Activated naive CD8-positive, alpha-beta T cell treated with anti-CD3 and anti-CD28 coated beads for 36 hours (primary cell): ENCODE data around the gene DST. TPM values are rescaled to one million over a fixed set of nuclear protein-coding genes. Genes with fewer than 3 reads are reported as not detected.
"Not testable (repeated sequence)": the region's sequence is repeated elsewhere in the genome, so short reads cannot be mapped to it uniquely, and the experiment has no call there.

Source experiments
- DNase-seq: peaks from one replicate; pipeline ENCODE4 v3.0.0; 2021
- H3K27ac Mint-ChIP-seq: one replicate; pipeline ENCODE4 v1.8.0; 2022; ENCODE audit warnings: mild to moderate bottlenecking, moderate library complexity, mixed read lengths
- H3K27me3 Mint-ChIP-seq: one replicate; pipeline ENCODE4 v1.8.0; 2022; ENCODE audit warnings: mild to moderate bottlenecking, mixed read lengths
- H3K36me3 Mint-ChIP-seq: one replicate; pipeline ENCODE4 v1.8.0; 2021; ENCODE audit warnings: mild to moderate bottlenecking, mixed read lengths
- H3K4me1 Mint-ChIP-seq: one replicate; pipeline ENCODE4 v1.8.0; 2021; ENCODE audit warnings: mixed read lengths
- H3K4me3 Mint-ChIP-seq: one replicate; pipeline ENCODE4 v1.8.0; 2022; ENCODE audit warnings: mild to moderate bottlenecking, moderate library complexity, mixed read lengths
- H3K9me3 Mint-ChIP-seq: one replicate; pipeline ENCODE4 v1.8.0; 2022; ENCODE audit warnings: mixed read lengths
- total RNA-seq, 2 experiments: library from RNA; stranded (reverse); gene quantifications; one replicate each; pipeline ENCODE4 v1.2.3, GENCODE V29; 2021

Gene DST
- total RNA-seq, 2 experiments from 2014 or later, result 1.8 to 2.9 TPM

DNA sequence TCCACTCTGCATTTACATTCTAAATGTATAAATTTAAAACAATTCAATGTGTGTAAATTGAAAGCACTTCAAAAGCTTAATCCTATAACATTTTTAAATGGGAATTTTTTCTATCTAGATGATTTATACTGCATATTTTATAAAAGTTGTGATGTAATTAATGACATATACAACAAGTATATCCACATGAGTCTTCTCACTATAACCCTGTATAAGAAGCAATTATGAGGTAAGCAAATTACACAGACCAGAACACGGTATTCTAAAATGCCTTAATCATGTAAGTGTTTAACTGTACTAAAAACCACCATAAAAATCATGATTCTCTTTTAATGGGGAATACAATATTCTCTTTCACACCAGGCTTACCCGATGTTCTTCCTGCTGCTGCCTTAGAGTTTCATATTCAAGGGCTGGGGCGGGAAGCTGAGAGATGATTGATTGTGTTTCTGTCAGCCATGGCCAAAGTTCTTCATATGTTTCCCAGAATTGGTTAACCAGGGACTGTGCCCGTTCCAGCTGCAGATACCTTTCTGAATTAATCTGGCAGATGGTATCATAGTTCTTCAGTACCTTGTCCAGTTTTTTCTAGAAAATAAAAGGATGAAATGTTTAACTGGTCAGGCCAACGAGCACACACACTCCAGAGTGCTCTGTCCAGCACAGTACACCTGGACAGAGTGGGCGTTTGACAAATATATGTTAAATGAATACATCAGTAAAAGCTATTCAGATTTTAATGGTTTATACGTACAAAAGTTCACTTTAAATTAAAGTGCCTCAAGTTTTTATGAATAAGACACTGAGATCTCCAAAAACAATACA lies 127.4 kb downstream of the DST start:
- Mint-ChIP-seq H3K9me3 (peaks cover 4% of the 10 kb centered on the region), H3K27ac (no peak overlapping the region), H3K4me3 (no peak overlapping the region), H3K36me3 (no peaks in the 10 kb centered on the region), H3K27me3 (peaks cover 9% of the 10 kb centered on the region), H3K4me1 (no peaks in the 10 kb centered on the region)
- no peak for DNase-seq

DNA sequence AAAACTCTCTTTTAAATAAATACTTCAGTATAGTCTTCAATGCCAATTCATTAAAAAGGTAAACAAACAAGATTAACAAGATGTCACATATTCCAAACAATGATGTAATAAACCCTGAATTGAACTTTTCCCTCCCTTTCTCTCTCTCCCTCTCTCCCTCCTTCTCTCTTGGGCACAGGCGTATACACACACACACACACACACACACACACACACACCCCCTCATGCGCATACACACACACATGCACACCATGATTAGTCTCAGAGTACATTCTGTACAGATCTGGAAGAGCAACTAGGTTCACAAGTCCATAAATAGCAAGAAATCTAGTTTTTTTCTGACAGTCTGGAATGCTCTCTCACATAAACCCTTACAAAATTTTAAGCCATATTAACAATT lies 128.3 kb downstream of the DST start:
- Mint-ChIP-seq H3K9me3 (peaks cover 2% of the 10 kb centered on the region), H3K36me3 (no peaks in the 10 kb centered on the region), H3K27me3 (peaks cover 9% of the 10 kb centered on the region), H3K4me1 (no peaks in the 10 kb centered on the region), H3K4me3 (no peak overlapping the region), H3K27ac (no peak overlapping the region)
- DNase-seq, result no peak

- no peaks in the 10 kb centered on the region for H3K36me3 Mint-ChIP-seq
- H3K27me3 Mint-ChIP-seq, result peaks cover 9% of the 10 kb centered on the region
- H3K4me3 Mint-ChIP-seq, result no peak overlapping the region
- H3K4me1 Mint-ChIP-seq, result no peaks in the 10 kb centered on the region
- H3K9me3 Mint-ChIP-seq, result no peaks in the 10 kb centered on the region
- no peak for DNase-seq
- H3K27ac Mint-ChIP-seq, result no peak overlapping the region
These were observed 129.1 kb downstream of the DST start for GRCh38 chr6:56513631-56514030.

- no peaks in the 10 kb centered on the region for H3K9me3 Mint-ChIP-seq
- no peaks in the 10 kb centered on the region for H3K4me1 Mint-ChIP-seq
- H3K4me3 Mint-ChIP-seq, result no peak overlapping the region
- no peak overlapping the region for H3K27ac Mint-ChIP-seq
- H3K27me3 Mint-ChIP-seq, result peaks cover 9% of the 10 kb centered on the region
- no peak for DNase-seq
- H3K36me3 Mint-ChIP-seq, result no peaks in the 10 kb centered on the region
These were observed 131.1 kb downstream of the DST start for GRCh38 chr6:56511591-56511990.

- Mint-ChIP-seq H3K27me3 (peaks cover 8% of the 10 kb centered on the region), H3K27ac (no peak overlapping the region), H3K9me3 (no peaks in the 10 kb centered on the region)
These were observed 131.6 kb downstream of the DST start for GRCh38 chr6:56510984-56511531.

DNA sequence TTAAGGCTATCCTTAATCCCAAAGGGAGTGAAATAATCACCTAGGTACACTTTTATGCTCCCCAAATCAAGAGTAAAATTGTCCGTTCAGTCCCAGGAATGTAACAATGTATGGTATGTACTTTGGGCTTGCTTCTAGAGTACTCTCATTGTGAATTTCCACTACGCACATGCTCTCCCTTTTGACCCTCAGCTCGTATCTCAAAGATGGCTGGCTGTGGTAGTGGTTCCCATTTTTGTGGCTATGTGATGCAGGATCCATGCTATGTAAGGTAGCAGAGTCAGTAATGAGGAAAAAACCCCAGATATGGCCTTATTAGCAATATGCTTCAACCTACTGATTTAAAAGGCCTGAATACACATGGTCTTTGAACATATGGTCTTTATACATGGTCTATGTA lies 133.7 kb downstream of the DST start:
- H3K4me1 Mint-ChIP-seq, result no peaks in the 10 kb centered on the region
- H3K36me3 Mint-ChIP-seq, result no peaks in the 10 kb centered on the region
- peaks cover 5% of the 10 kb centered on the region for H3K27me3 Mint-ChIP-seq
- no peak overlapping the region for H3K27ac Mint-ChIP-seq
- H3K4me3 Mint-ChIP-seq, result no peak overlapping the region
- DNase-seq, result no peak
- H3K9me3 Mint-ChIP-seq, result no peaks in the 10 kb centered on the region

More at GRCh38 chr6:56510984-56511531, 131.6 kb downstream of the DST start:
- no peaks in the 10 kb centered on the region for H3K4me1 Mint-ChIP-seq
- H3K36me3 Mint-ChIP-seq, result no peaks in the 10 kb centered on the region
- DNase-seq, result no peak
- H3K4me3 Mint-ChIP-seq, result no peak overlapping the region

DNA sequence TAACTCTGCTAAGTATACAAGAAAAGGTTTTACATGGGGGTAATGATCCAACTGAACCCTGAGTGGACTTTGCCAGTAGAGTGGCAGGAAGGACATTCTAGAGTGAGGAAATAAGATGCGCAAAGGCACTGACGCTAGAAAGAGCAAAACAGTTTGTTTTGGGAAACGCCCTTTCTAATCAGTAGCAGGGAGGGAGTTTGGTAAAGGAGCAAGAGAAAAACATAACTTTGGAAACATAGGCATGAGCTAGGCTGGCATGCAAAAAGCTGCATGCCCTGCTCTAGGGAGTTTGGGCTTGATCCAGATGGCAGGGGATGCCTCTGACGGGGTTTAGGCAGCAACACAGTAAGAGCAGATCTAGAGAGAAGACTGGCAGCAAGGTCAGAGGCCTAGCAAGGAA lies 135.2 kb downstream of the DST start:
- Mint-ChIP-seq H3K4me3 (no peak overlapping the region), H3K27ac (no peak overlapping the region), H3K27me3 (peaks cover 5% of the 10 kb centered on the region), H3K36me3 (no peaks in the 10 kb centered on the region), H3K4me1 (no peaks in the 10 kb centered on the region), H3K9me3 (no peaks in the 10 kb centered on the region)
- no peak for DNase-seq

- Mint-ChIP-seq H3K4me3 (no peak overlapping the region), H3K36me3 (no peaks in the 10 kb centered on the region), H3K27ac (no peak overlapping the region)
These were observed 137.0 kb downstream of the DST start for GRCh38 chr6:56505512-56506260.

GRCh38 chr6:56501993-56502392 lies 140.7 kb downstream of the DST start:
- no peaks in the 10 kb centered on the region for H3K9me3 Mint-ChIP-seq

More at GRCh38 chr6:56505512-56506260, 137.0 kb downstream of the DST start:
- DNase-seq, result no peak
- no peaks in the 10 kb centered on the region for H3K4me1 Mint-ChIP-seq
- H3K27me3 Mint-ChIP-seq, result no peaks in the 10 kb centered on the region
- no peaks in the 10 kb centered on the region for H3K9me3 Mint-ChIP-seq

GRCh38 chr6:56499095-56499494 lies 143.6 kb downstream of the DST start:
- H3K27ac Mint-ChIP-seq, result no peak overlapping the region
- H3K4me1 Mint-ChIP-seq, result no peaks in the 10 kb centered on the region
- H3K4me3 Mint-ChIP-seq, result no peak overlapping the region
- DNase-seq, result no peak
- no peaks in the 10 kb centered on the region for H3K27me3 Mint-ChIP-seq
- H3K9me3 Mint-ChIP-seq, result no peaks in the 10 kb centered on the region
- H3K36me3 Mint-ChIP-seq, result no peaks in the 10 kb centered on the region

More at GRCh38 chr6:56501993-56502392, 140.7 kb downstream of the DST start:
- H3K36me3 Mint-ChIP-seq, result no peaks in the 10 kb centered on the region
- no peak overlapping the region for H3K27ac Mint-ChIP-seq
- no peak overlapping the region for H3K4me3 Mint-ChIP-seq
- H3K27me3 Mint-ChIP-seq, result no peaks in the 10 kb centered on the region
- DNase-seq, result no peak
- H3K4me1 Mint-ChIP-seq, result no peaks in the 10 kb centered on the region

DNA sequence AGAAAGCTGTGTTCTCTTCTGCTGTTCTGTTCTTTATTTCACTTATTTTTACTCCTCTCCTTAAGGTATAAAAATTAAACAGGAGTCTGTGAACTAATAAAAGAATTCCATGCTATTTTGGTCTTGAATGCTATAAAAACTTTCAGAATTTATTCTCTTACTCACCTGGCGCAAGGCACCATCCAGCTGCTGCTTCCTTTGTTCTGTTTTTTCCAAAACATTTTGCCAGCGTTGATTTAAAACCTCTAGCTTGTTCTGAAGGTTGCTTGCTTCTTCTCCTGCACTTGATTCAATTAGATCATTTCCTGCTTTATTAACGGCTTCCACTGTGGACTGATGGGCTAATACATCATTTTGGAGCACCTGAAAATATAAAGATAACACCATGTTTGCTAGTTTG lies 145.0 kb downstream of the DST start:
- Mint-ChIP-seq H3K4me3 (no peak overlapping the region), H3K36me3 (no peaks in the 10 kb centered on the region), H3K4me1 (no peaks in the 10 kb centered on the region)

GRCh38 chr6:56497240-56497639 lies 145.4 kb downstream of the DST start:
- no peaks in the 10 kb centered on the region for H3K36me3 Mint-ChIP-seq

More for the DNA sequence above, 145.0 kb downstream of the DST start:
- Mint-ChIP-seq H3K27ac (no peak overlapping the region), H3K9me3 (no peaks in the 10 kb centered on the region), H3K27me3 (no peaks in the 10 kb centered on the region)
- DNase-seq, result no peak

GRCh38 chr6:56496650-56497049 lies 146.0 kb downstream of the DST start:
- DNase-seq, H3K27ac Mint-ChIP-seq, H3K9me3 Mint-ChIP-seq, H3K36me3 Mint-ChIP-seq, H3K4me3 Mint-ChIP-seq, H3K4me1 Mint-ChIP-seq, H3K27me3 Mint-ChIP-seq: not testable (repeated sequence)

More at GRCh38 chr6:56497240-56497639, 145.4 kb downstream of the DST start:
- H3K27me3 Mint-ChIP-seq, result no peaks in the 10 kb centered on the region
- H3K9me3 Mint-ChIP-seq, result no peaks in the 10 kb centered on the region
- no peak overlapping the region for H3K4me3 Mint-ChIP-seq
- no peak for DNase-seq
- H3K27ac Mint-ChIP-seq, result no peak overlapping the region
- H3K4me1 Mint-ChIP-seq, result no peaks in the 10 kb centered on the region

GRCh38 chr6:56495654-56496053 lies 147.0 kb downstream of the DST start:
- H3K4me3 Mint-ChIP-seq, result no peak overlapping the region
- no peak for DNase-seq
- no peaks in the 10 kb centered on the region for H3K27me3 Mint-ChIP-seq
- no peaks in the 10 kb centered on the region for H3K36me3 Mint-ChIP-seq
- H3K27ac Mint-ChIP-seq, result no peak overlapping the region
- no peaks in the 10 kb centered on the region for H3K9me3 Mint-ChIP-seq
- no peaks in the 10 kb centered on the region for H3K4me1 Mint-ChIP-seq

DNA sequence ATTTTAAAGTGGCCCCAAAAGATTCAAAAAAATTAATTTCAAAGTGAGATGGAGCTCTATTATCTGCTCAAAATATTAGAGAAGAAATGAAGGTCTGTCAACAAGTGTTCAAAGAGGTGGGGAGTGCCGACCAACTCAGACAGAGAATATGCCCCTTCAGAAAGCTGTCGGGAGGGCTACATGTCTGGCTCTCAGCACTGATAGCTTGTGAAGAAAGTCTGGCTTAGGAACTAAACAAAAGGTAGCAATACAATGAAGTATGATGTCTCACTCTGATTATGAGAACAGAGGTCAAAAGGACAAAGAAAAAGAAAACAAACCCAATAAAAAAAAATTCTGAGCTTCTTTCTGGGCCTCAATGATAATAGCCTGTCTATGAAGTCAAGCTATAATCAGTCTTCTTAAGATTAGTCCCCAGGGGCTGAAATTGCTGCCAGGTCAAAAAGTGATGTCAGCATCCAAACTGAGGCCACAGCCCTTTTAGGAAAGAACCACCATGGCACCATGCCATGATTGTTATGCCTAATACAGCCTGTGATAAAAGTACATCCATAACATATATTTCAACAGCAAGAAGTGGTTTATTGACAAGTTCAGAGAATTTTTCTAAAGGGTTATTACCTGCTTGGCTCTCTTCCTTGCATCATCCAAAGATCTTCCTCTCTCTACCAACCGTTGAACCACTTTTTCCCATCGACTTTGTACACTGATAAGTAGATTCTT lies 150.9 kb downstream of the DST start:
- H3K27me3 Mint-ChIP-seq, result no peaks in the 10 kb centered on the region
- H3K9me3 Mint-ChIP-seq, result no peaks in the 10 kb centered on the region
- H3K27ac Mint-ChIP-seq, result no peak overlapping the region
- H3K36me3 Mint-ChIP-seq, result no peaks in the 10 kb centered on the region
- no peaks in the 10 kb centered on the region for H3K4me1 Mint-ChIP-seq
- H3K4me3 Mint-ChIP-seq, result no peak overlapping the region
- no peak for DNase-seq
